ENCODE data around the gene C16orf90. TPM values are rescaled to one million over a fixed set of nuclear protein-coding genes. Genes with fewer than 3 reads are reported as not detected.
"Not testable (repeated sequence)": the region's sequence is repeated elsewhere in the genome, so short reads cannot be mapped to it uniquely, and the experiment has no call there.

The C16orf90 gene, protein sequence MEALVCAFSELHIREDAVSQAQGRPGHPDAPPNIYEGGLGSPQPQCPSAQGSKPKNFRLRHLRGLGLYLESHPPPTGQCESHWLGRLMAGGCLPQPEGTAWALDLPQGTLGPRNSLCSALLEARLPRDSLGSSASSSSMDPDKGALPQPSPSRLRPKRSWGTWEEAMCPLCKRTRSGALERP
- total RNA-seq = not detected

DNA sequence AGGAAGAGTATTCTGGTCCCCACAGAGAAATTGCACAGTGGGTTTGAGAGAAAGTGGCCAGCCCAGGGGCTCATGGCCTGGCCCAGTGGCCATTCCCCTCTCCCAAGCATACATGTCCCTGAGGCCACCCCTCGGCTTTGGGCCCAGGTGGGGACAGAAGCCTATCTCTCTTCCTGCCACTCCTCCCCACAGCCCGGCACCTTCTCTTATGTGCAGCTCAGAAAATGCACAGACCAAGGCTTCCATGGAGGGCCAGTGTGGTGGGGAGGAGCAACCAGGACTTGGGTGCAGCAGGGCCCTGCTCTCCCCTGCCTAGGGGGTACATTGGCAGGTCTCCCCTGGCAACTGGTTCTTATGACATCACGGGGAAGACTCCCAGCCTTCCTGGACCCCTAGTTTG, at the start of gene C16orf90:
Gene C16orf90, minus strand, starts transcription at position 314 of the 400 bp plus-strand sequence. Its CDS starts 68 bp downstream, at position 246.
- H3K27ac Mint-ChIP-seq = no peak within 1 kb of the TSS
- no peak within 1 kb of the TSS for H3K4me3 Mint-ChIP-seq
- no peaks in the 10 kb centered on the region for H3K4me1 Mint-ChIP-seq
- H3K27me3 Mint-ChIP-seq = no peaks in the 10 kb centered on the region
- no peaks in the 10 kb centered on the region for H3K9me3 Mint-ChIP-seq
- no peak for ATAC-seq (replicated peaks)
- no peaks in the 10 kb centered on the region for H3K36me3 Mint-ChIP-seq (ENCODE audit: low read depth)

DNA sequence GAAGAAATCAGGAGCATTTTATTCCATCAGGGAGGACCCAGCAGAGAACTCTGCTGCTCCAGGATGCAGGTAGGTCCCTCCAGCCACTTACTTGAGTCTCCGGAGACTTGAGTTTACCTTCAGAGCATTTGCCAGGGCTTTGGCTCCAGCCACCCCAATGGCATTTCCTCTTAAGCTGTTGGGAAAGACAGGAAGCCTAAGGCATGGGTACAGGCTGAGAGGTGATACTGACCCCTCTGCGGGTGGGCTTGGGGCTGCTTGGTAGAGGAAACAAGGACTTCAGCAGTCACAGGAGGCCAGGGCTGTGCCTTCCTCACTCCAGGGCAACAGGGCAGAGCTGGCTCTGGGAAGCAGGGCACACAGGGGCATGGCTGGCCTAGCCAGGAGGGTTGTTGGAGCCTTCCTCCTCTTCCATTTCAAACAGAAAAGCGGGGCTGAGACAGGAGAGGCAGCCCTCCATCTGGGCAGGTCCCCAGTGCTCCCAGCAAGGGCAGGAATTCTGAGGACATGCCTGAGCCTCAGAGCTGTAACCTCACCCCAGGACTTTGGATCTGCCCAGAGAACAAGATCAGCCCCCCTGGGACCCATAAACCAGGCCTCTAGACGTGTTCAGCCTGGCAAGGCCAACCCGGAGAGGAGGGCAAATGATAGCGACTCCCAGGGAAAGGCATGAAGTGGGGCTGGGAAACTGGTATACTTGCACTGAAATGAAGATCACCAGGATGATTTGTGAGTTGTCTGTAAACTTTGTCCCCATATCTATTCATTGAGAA, 47.5 kb upstream of the C16orf90 start:
- H3K27me3 Mint-ChIP-seq = no peaks in the 10 kb centered on the region
- no peak for ATAC-seq (replicated peaks)
- H3K27ac Mint-ChIP-seq = peak overlapping the region; percentile 36
- no peaks in the 10 kb centered on the region for H3K4me1 Mint-ChIP-seq
- no peak overlapping the region for H3K4me3 Mint-ChIP-seq
- peaks cover 72% of the 10 kb centered on the region for H3K36me3 Mint-ChIP-seq (ENCODE audit: low read depth)
- H3K9me3 Mint-ChIP-seq = no peaks in the 10 kb centered on the region

DNA sequence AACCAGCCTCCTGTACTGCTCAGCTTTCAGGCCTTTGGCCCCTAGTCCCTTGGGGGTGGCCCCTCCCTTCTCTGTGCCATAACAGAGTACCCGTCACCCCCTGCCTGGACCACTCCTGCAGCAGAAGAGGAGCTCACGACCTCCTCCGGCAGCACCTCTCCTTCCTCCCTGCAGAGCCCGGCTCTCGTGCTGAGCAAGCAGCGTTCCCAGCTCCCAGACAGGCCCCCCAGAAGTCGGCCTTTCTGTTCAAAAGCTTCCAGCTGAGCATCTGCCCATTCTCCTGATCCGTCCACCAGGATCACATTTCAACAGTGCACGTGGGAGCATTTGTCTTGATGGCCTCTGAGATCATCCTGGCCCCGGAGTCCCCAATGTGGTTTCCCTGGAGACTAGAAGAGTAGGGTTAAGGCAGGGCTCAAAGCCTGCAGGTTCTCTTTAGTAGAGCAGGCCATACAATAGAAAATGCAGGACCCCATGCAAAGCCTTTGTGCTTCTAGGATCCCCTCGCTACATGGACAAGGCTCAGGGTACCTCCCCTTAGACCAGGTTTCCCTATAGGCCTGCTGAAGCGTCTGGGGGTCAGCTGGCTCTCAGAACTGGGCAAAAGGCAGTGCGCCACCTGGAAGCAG, 46.4 kb upstream of the C16orf90 start:
- Mint-ChIP-seq H3K27ac (peak overlapping the region; percentile 36), H3K36me3 (ENCODE audit: low read depth) (peaks cover 64% of the 10 kb centered on the region)

DNA sequence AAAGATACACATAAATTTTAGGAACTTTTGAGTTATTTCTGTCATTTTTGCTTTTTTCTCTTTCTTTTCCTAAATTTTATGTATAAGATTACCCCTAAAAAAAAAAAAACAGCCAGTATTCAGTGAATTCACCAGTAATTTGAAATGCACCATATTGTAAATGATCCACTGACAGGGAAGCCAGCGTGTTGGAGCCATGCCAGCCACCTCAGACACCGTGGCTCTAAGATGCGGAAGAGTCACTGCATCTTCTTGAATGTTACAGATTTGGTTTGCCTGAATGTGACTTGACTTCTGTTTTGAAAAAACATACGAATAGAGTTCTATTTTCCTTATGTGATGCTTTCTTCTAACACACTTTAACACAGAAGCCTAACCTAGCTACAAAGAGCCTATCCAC, 42.9 kb upstream of the C16orf90 start:
- Mint-ChIP-seq H3K36me3 (ENCODE audit: low read depth) (peaks cover 51% of the 10 kb centered on the region), H3K9me3 (no peaks in the 10 kb centered on the region), H3K27me3 (no peaks in the 10 kb centered on the region), H3K27ac (no peak overlapping the region), H3K4me3 (no peak overlapping the region), H3K4me1 (peaks cover 5% of the 10 kb centered on the region)
- no peak for ATAC-seq (replicated peaks)

More for the DNA sequence above, 46.4 kb upstream of the C16orf90 start:
- Mint-ChIP-seq H3K9me3 (no peaks in the 10 kb centered on the region), H3K4me1 (no peaks in the 10 kb centered on the region), H3K4me3 (no peak overlapping the region), H3K27me3 (no peaks in the 10 kb centered on the region)
- no peak for ATAC-seq (replicated peaks)

DNA sequence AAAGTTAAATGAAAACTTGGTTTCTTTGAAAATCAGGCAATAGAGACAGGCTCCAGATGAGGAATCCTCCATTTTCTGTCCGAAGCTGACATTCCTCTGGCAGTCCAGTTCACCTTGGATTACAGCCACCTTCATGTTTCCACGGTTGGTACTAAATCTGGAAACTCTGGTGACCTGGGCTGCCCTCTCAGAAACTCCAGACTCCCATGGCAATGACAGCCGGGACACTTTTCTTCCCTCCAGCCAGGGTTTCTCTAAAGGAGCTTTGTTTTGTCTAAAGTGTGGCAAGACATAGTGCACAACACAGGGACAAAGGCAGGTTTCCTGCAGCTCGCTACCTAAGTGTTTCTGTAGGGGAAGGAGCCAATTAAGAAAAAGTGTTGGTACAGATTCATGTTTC, 41.6 kb upstream of the C16orf90 start:
- no peak overlapping the region for H3K4me3 Mint-ChIP-seq
- H3K9me3 Mint-ChIP-seq = no peaks in the 10 kb centered on the region
- H3K27me3 Mint-ChIP-seq = no peaks in the 10 kb centered on the region
- no peak for ATAC-seq (replicated peaks)
- H3K27ac Mint-ChIP-seq = no peak overlapping the region
- H3K36me3 Mint-ChIP-seq (ENCODE audit: low read depth) = peaks cover 49% of the 10 kb centered on the region
- peaks cover 5% of the 10 kb centered on the region for H3K4me1 Mint-ChIP-seq

DNA sequence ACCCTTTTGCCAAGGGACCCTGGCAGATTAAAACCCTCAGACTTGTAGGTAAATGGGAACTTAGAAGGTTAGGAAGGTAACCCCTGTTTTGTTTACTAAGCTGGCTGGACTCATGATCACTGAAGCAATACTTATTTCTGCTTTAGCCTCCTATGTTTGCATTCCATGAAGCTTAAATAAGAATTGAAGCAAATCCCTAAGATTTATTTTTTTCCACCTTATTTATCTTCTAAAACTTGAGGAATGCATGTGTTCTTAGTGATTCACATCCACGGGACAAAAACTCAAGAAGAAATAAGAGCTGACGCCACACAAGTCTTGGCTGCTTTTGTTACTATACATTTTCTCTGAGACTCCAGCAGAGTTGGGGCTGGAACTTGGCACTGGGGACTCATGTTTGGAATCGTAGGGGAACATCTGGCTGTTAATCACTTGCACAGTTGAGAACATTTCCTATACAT, 41.0 kb upstream of the C16orf90 start:
- Mint-ChIP-seq H3K36me3 (ENCODE audit: low read depth) (peaks cover 49% of the 10 kb centered on the region), H3K27ac (peak overlapping the region; percentile 15), H3K9me3 (no peaks in the 10 kb centered on the region), H3K4me3 (no peak overlapping the region), H3K4me1 (peaks cover 5% of the 10 kb centered on the region), H3K27me3 (no peaks in the 10 kb centered on the region)
- no peak for ATAC-seq (replicated peaks)

DNA sequence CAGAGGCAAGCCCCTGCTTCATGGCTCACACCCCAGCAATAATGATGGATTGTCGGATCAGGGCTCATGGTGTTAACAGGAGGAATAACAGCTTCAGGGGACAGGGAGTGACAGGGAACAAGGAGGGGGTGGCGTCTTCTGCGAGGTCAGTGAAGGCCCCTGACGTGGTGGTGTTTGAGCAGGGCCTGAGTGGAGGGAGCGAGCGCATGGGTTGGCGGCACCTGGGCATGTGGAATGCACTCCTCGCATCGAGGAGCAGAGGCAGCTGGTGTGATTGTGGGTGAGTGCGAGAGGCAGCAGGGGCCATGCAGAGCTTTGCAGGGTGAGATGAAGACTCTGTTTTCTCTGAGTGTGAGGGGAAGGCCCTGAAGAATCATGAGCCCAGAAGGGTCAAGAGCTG, 38.8 kb upstream of the C16orf90 start:
- H3K9me3 Mint-ChIP-seq = no peaks in the 10 kb centered on the region
- H3K27ac Mint-ChIP-seq = peak overlapping the region; percentile 69
- ATAC-seq (replicated peaks) = no peak
- peaks cover 35% of the 10 kb centered on the region for H3K36me3 Mint-ChIP-seq (ENCODE audit: low read depth)
- no peak overlapping the region for H3K4me3 Mint-ChIP-seq
- no peaks in the 10 kb centered on the region for H3K27me3 Mint-ChIP-seq
- peaks cover 5% of the 10 kb centered on the region for H3K4me1 Mint-ChIP-seq

DNA sequence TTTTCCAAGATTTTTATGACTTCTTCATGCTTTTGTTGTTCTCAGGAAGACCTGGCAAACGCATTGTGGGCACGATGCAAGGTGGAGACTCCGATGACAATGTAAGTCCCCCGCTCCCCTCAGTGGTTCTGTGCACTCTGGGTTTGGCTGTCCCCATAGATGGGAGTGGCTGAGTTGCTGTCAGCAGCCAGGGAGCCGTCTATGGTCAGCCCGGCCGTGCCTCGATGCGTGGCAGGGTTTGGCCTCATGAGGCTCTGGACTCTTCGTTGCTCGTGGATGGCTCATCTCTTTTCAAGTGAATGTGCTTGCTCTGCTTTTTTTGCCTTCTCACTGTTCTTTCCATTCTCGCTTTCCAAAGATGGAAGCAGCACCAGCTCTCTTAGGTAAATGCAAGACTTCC, 37.5 kb upstream of the C16orf90 start:
- H3K27ac Mint-ChIP-seq = no peak overlapping the region
- peaks cover 38% of the 10 kb centered on the region for H3K36me3 Mint-ChIP-seq (ENCODE audit: low read depth)
- ATAC-seq (replicated peaks) = no peak
- H3K4me1 Mint-ChIP-seq = peaks cover 10% of the 10 kb centered on the region
- H3K4me3 Mint-ChIP-seq = no peak overlapping the region
- no peaks in the 10 kb centered on the region for H3K27me3 Mint-ChIP-seq
- no peaks in the 10 kb centered on the region for H3K9me3 Mint-ChIP-seq

DNA sequence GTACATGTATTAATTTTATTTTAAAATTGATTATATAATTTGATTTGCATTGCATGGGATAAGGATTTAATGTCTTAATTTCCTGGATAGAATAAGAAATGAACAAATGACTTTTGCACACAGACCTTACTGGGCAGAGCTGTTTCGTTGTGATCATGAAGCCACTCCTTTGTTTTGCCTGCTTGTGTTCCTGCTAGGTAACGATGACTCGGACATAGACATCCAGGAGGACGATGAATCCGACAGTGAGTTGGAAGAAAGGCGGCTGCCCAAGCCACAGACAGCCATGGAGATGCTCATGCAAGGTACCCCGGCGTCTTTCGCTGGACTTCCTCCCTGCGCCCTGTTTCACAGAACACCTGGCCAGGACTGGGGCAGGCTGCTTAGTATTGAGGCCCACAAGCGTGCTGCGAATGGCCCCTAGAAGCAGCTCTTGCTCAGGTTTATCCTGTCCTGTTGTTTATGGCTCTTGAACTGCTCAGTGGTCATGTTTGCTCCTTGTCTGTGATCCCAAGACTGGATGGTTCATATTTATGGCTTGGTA, 35.2 kb upstream of the C16orf90 start:
- Mint-ChIP-seq H3K9me3 (no peaks in the 10 kb centered on the region), H3K27me3 (no peaks in the 10 kb centered on the region), H3K27ac (no peak overlapping the region), H3K4me3 (no peak overlapping the region), H3K4me1 (peaks cover 10% of the 10 kb centered on the region), H3K36me3 (ENCODE audit: low read depth) (peaks cover 45% of the 10 kb centered on the region)
- ATAC-seq (replicated peaks) = no peak

DNA sequence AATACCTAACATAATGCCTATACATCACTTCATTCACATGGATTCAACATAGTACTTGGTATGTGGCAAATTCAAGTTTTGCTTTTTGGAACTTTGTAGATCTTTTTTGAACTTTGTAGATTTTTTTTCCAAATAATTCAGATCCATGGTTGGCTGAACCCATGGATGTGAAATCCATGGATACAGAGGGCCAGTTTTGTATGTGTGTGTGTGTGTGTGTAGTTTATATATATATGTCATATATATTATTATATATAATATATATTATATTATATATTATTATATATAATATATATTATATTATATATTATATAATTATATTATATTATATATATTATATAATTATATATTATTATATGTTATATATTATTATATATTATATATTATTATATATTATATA, 33.9 kb upstream of the C16orf90 start:
- no peaks in the 10 kb centered on the region for H3K27me3 Mint-ChIP-seq
- ATAC-seq (replicated peaks) = no peak
- no peak overlapping the region for H3K27ac Mint-ChIP-seq
- H3K4me3 Mint-ChIP-seq = no peak overlapping the region
- peaks cover 37% of the 10 kb centered on the region for H3K36me3 Mint-ChIP-seq (ENCODE audit: low read depth)
- peaks cover 5% of the 10 kb centered on the region for H3K4me1 Mint-ChIP-seq
- no peaks in the 10 kb centered on the region for H3K9me3 Mint-ChIP-seq

DNA sequence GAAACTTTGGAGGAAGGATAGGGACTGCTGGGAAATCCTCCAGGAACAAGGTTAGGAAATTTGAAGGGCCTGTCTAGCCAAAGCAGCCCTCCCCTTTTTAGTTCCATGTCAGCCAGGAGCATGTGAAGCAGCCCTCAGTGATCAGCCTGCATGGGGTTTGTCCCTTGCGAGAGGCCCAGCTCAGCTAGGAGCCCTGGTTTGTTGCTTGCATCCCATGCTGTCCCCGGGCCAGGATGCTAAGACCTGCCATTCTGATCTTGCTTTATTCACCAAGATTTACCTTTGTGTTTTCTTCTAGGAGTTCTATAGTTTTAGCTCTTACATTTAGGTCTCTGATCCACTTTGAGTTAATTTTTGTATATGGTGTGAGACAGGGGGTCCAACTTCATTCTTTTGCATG, 33.1 kb upstream of the C16orf90 start:
- ATAC-seq (replicated peaks) = no peak
- H3K27me3 Mint-ChIP-seq = no peaks in the 10 kb centered on the region
- H3K9me3 Mint-ChIP-seq = no peaks in the 10 kb centered on the region
- H3K27ac Mint-ChIP-seq = no peak overlapping the region
- peaks cover 38% of the 10 kb centered on the region for H3K36me3 Mint-ChIP-seq (ENCODE audit: low read depth)
- H3K4me1 Mint-ChIP-seq = peaks cover 5% of the 10 kb centered on the region
- H3K4me3 Mint-ChIP-seq = no peak overlapping the region

DNA sequence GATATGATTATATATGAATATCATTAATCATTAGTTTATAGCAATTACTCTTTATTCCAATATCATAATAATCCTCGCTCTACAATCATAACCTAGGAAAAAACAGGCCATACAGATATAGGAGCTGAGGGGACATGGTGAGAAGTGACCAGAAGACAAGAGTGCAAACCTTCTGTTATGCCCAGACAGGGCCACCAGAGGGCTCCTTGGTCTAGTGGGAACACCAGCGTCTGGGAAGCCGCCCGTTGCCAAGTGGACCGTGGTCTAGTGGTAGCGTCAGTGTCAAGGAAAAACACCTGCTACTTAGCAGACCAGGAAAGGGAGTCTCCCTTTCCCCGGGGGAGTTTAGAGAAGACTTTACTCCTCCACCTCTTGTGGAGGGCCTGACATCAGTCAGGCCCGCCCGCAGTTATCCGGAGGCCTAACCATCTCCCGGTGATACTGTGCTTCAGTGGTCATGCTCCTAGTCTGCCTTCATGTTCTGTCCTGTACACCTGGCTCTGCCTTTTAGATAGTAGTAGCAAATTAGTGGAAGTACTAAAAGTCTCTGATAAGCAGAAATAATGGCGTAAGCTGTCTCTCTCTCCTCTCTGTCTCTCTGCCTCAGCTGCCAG, 32.0 kb upstream of the C16orf90 start:
- H3K27me3 Mint-ChIP-seq, H3K9me3 Mint-ChIP-seq, H3K27ac Mint-ChIP-seq: not testable (repeated sequence)

DNA sequence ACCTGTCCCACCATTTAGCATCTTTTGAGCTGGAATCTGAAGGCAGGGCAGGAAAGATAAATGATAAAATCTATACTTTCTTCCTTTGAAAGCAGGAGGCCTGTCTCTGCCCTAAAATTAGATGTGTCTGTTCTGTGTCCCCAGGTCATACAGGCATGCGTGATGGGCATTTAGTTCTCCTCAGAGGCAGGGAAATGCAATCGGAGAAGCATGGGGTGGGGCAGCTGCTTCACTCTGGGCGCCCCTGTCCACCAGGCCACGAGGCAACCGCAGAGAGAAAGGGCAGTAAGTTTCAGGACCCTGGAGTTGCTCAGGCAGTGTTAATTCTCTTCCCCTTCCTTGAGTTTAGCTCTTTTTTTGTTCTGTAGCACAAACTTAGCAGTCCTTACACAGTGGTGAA, 30.7 kb upstream of the C16orf90 start:
- ATAC-seq (replicated peaks) = no peak
- H3K4me3 Mint-ChIP-seq = no peak overlapping the region
- peaks cover 36% of the 10 kb centered on the region for H3K36me3 Mint-ChIP-seq (ENCODE audit: low read depth)
- H3K27ac Mint-ChIP-seq = peak overlapping the region; percentile 53
- no peaks in the 10 kb centered on the region for H3K27me3 Mint-ChIP-seq
- peaks cover 5% of the 10 kb centered on the region for H3K4me1 Mint-ChIP-seq
- no peaks in the 10 kb centered on the region for H3K9me3 Mint-ChIP-seq

More for the DNA sequence above, 32.0 kb upstream of the C16orf90 start:
- H3K36me3 Mint-ChIP-seq (ENCODE audit: low read depth) = peaks cover 41% of the 10 kb centered on the region
- H3K4me3 Mint-ChIP-seq; ATAC-seq (replicated peaks); H3K4me1 Mint-ChIP-seq: not testable (repeated sequence)

DNA sequence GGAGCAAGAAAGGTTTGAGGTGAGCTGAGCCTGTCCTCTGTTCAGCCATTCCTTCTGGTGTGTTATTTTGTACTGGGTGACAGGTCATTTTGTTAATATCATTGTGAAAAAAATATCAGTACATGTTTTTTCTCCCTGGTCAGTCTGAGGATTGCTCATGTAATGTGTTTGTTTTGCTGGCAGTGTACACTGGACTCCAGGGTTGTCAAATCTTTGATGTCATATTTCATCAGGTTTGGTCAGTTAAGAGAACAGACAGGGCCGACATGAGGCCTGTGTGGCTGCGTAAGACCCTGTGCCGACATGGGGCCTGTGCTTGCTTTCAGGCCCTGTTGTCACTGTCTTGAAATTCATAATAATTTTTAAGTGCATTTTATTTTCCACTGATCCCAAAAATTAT, 28.0 kb upstream of the C16orf90 start:
- H3K27me3 Mint-ChIP-seq = no peaks in the 10 kb centered on the region
- peaks cover 5% of the 10 kb centered on the region for H3K4me1 Mint-ChIP-seq
- no peak overlapping the region for H3K27ac Mint-ChIP-seq
- no peak overlapping the region for H3K4me3 Mint-ChIP-seq
- peaks cover 41% of the 10 kb centered on the region for H3K36me3 Mint-ChIP-seq (ENCODE audit: low read depth)
- ATAC-seq (replicated peaks) = no peak
- H3K9me3 Mint-ChIP-seq = no peaks in the 10 kb centered on the region
